Esophagus squamous epithelium (tissue), 4 donors: ENCODE data around the gene ODC1.

Source experiments
- POLR2A ChIP-seq, 4 donors: fragments of 450-650 bp; IDR thresholded peaks; one replicate each; pipeline ENCODE4 v1.6.1; 2017; ENCODE audit warnings: antibody characterized with exemption in 4 of 4, mild to moderate bottlenecking in 4 of 4, moderate library complexity in 3 of 4
- TF ChIP-seq, protein P1 (sequence below), 6 experiments: fragments of 450-650 bp in 4 of 6; fragments of 200-600 bp in 2 of 6; sonication (generic) in 2 of 6; IDR thresholded peaks; one replicate each; pipeline ENCODE4 v1.5.1; 2016 to 2019; ENCODE audit warnings: antibody characterized with exemption in 6 of 6, mild to moderate bottlenecking in 4 of 6, moderate library complexity in 4 of 6

DNA sequence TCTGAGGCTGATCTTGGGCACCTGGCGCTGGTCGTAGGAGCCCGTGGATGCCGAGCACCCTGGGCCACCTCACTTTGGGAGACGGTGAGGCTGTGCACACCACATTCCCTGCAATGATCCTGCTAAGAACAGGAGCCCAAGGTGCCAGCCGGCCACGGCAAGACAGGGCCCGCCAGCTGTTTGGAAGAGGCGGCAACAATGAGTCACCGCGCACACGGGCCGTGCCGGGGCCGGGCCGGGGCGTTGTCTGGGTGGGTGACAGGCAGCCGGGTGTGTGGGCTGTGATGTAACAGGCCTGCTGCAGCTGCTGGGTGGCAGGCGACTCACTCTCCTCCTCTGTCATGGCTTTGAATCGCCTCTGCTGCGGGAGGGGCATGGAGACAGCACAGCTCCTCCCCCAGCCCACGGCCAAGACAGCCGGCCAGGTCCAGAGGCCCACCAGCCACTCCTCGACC lies 49.7 kb upstream of the ODC1 start:
- TF ChIP-seq, protein P1, sequence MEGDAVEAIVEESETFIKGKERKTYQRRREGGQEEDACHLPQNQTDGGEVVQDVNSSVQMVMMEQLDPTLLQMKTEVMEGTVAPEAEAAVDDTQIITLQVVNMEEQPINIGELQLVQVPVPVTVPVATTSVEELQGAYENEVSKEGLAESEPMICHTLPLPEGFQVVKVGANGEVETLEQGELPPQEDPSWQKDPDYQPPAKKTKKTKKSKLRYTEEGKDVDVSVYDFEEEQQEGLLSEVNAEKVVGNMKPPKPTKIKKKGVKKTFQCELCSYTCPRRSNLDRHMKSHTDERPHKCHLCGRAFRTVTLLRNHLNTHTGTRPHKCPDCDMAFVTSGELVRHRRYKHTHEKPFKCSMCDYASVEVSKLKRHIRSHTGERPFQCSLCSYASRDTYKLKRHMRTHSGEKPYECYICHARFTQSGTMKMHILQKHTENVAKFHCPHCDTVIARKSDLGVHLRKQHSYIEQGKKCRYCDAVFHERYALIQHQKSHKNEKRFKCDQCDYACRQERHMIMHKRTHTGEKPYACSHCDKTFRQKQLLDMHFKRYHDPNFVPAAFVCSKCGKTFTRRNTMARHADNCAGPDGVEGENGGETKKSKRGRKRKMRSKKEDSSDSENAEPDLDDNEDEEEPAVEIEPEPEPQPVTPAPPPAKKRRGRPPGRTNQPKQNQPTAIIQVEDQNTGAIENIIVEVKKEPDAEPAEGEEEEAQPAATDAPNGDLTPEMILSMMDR (IDR thresholded peaks at IDR 0.05): no peak
- no peak for TF ChIP-seq POLR2A (IDR thresholded peaks at IDR 0.05)
